Vagina (tissue), 2 donors: ENCODE data around the gene TMPRSS7. TPM values are rescaled to one million over a fixed set of nuclear protein-coding genes. Genes with fewer than 3 reads are reported as not detected.

Experiments used
- DNase-seq, 2 donors: peaks; one replicate each; pipeline ENCODE4 v3.0.0-alpha.2; 2017; ENCODE audit errors: extremely low spot score in 2 of 2
- H3K27ac ChIP-seq: fragments of 200-600 bp; sonication (generic); one replicate; pipeline ENCODE4 v1.5.1; 2019
- H3K27me3 ChIP-seq: fragments of 200-600 bp; sonication (generic); one replicate; pipeline ENCODE4 v1.5.1; 2019
- H3K36me3 ChIP-seq, 2 donors: fragments of 200-600 bp; sonication (generic); one replicate each; pipeline ENCODE4 v1.5.1; 2017 to 2019
- H3K4me1 ChIP-seq: fragments of 200-600 bp; sonication (generic); one replicate; pipeline ENCODE4 v1.5.1; 2019
- H3K4me3 ChIP-seq, 2 donors: fragments of 200-600 bp; sonication (generic); 1 replicate in 1 of 2; 2 replicates in 1 of 2; pipeline ENCODE4 v1.5.1; 2016 to 2019
- H3K9me3 ChIP-seq: fragments of 200-600 bp; sonication (generic); one replicate; pipeline ENCODE4 v1.5.1; 2019
- CTCF ChIP-seq, 3 experiments: fragments of 450-650 bp in 2 of 3; fragments of 200-600 bp in 1 of 3; sonication (generic) in 1 of 3; IDR thresholded peaks; one replicate each; pipeline ENCODE4 v1.5.1; 2017 to 2019; ENCODE audit warnings: antibody characterized with exemption in 3 of 3, mild to moderate bottlenecking in 2 of 3, moderate library complexity in 2 of 3
- POLR2A ChIP-seq, 2 donors: fragments of 450-650 bp; IDR thresholded peaks; one replicate each; pipeline ENCODE4 v1.6.1; 2017; ENCODE audit warnings: antibody characterized with exemption in 2 of 2, mild to moderate bottlenecking in 2 of 2, moderate library complexity in 2 of 2
- POLR2AphosphoS5 ChIP-seq, 2 donors: sonication (generic); formaldehyde crosslinking; IDR thresholded peaks; one replicate each; pipeline ENCODE4 v1.9.0; 2017; ENCODE audit warnings: antibody characterized with exemption in 2 of 2, mild to moderate bottlenecking in 2 of 2, low read depth in 1 of 2; ENCODE audit not compliant: insufficient read depth in 1 of 2
- intact Hi-C: fragments of 100-400 bp; cut with DNase I; formaldehyde crosslinking; loops from one replicate; pipeline ENCODE4 v1.15.1; 2023
- total RNA-seq: library from RNA; depleted of rRNA; stranded (reverse); fragments of >200 nt; gene quantifications from one replicate; pipeline ENCODE4 v1.2.3, GENCODE V29; 2016

Gene TMPRSS7
- total RNA-seq, 1 donor from 2014 or later: not detected

DNA sequence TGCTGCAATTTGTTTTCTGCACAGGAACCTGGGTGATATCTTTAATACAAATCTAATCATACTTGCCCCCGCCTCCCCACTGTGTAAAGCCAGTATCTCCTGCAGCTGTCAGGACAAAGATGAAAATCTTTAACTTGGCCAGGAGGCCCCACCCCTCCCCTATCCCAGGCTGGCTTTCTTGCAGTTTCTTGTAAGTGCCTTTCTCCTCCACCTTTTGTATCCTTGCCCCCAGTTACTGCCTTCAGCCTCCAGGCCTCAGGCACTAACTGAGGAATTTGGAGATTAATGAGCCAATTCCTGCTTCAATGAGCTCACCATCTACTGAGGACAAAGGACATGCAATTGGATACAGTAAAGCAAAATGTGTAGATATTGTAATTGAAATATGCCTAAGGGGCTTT, 92.0 kb downstream of the TMPRSS7 start:
- Histone ChIP-seq H3K4me1 (no peaks in the 10 kb centered on the region), H3K27me3 (no peaks in the 10 kb centered on the region), H3K36me3 (no peaks in the 10 kb centered on the region), H3K9me3 (no peaks in the 10 kb centered on the region), H3K27ac (no peak overlapping the region), H3K4me3 (no peak overlapping the region)
- TF ChIP-seq POLR2AphosphoS5 (IDR thresholded peaks at IDR 0.05; ENCODE audit: insufficient read depth in 1 of 2, low read depth in 1 of 2): no peak
- no peak for TF ChIP-seq CTCF (IDR thresholded peaks at IDR 0.05)
- TF ChIP-seq POLR2A (IDR thresholded peaks at IDR 0.05): no peak
- DNase-seq: no peak
- intact Hi-C loops: no loop called here

DNA sequence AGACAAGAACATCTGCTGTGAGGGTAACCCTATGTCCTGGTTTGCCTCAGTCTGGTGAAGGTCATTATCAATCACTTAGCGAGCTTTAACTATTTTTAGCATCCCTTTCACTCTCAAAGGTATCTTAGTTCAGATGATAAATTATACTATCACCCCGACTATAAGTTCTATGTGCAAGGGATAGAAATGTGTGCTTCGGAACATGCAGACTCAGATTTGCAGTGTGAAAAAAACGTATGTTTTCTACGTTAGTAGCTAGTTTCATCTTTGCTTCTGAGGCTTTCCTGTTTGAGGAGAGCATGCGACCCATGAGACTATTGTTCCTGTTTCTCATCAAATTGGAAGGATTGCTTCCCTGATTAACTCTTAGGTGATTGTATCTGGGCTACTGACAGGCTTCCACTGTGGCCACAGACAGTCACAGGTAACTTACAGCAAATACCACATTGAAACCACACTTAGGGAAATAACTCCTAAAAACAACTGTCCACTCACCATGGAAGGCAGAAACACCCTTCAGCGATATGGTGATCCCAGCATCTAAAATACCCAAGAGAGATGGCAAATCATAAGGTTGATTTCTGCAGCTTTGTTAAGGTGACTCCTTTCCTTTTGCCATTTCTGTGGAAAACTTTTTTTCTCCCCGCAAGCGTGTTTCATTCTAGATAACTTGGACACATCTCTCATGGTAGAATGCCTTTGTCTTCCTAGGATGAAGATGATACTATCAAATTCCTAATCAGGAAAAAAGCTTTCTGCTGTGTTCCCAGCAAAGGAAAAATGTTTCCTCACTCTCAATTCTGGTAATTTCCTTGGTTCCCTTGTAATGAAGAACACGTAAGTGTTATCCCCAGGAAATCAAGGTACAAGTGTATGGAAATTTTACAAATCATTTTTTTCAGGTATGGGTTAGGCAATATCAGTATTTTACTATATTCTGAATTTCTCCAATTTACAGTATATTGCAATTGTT, 93.3 kb downstream of the TMPRSS7 start:
- H3K27me3 ChIP-seq: no peaks in the 10 kb centered on the region
- H3K4me1 ChIP-seq: no peaks in the 10 kb centered on the region
- TF ChIP-seq POLR2AphosphoS5 (IDR thresholded peaks at IDR 0.05; ENCODE audit: insufficient read depth in 1 of 2, low read depth in 1 of 2) (no peak), CTCF (IDR thresholded peaks at IDR 0.05) (no peak), POLR2A (IDR thresholded peaks at IDR 0.05) (no peak)
- no peaks in the 10 kb centered on the region for H3K36me3 ChIP-seq
- H3K27ac ChIP-seq: no peak overlapping the region
- no peak overlapping the region for H3K4me3 ChIP-seq
- intact Hi-C loops: no loop called here
- H3K9me3 ChIP-seq: no peaks in the 10 kb centered on the region
- no peak for DNase-seq

DNA sequence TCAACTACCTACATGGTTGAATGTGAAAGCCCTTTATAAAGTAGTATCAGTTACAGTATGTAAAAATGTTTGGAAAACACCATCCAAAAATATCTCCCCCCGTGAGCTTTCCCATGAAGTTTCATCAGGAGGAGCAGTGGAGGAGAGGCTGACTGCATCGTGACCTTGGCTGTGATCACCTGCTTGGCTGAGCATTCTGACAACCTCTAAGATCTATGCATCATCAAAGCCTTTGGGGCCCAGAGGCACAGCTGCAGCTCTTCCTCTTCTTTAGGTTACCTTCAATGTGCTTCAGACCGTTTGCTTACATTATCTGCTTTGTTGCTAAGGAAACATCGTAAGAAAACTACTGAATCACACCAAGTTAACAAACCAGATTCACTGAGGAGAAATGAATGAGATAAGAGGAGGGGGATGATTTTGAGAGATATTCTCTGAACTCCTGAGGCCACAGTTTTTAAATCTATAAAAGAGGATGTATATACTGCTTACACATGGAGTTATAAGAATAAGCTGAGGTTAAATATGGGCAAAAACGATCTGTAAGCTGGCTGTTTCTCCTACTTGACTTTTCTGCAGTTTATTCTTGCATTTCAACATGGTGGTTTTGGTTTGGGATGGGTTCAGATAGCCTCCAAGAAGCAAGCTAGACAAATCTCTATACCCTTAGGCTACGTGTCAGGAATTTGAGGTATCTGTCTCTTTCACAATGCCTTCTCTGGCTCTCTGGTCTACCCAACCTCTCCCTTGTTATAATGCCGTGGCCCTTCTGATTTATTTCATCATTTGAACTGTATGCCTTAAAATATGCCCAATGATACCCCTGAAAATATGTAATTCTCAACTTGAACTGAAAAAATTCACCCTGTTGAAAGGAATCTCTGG, 94.5 kb downstream of the TMPRSS7 start:
- H3K9me3 ChIP-seq: no peaks in the 10 kb centered on the region

DNA sequence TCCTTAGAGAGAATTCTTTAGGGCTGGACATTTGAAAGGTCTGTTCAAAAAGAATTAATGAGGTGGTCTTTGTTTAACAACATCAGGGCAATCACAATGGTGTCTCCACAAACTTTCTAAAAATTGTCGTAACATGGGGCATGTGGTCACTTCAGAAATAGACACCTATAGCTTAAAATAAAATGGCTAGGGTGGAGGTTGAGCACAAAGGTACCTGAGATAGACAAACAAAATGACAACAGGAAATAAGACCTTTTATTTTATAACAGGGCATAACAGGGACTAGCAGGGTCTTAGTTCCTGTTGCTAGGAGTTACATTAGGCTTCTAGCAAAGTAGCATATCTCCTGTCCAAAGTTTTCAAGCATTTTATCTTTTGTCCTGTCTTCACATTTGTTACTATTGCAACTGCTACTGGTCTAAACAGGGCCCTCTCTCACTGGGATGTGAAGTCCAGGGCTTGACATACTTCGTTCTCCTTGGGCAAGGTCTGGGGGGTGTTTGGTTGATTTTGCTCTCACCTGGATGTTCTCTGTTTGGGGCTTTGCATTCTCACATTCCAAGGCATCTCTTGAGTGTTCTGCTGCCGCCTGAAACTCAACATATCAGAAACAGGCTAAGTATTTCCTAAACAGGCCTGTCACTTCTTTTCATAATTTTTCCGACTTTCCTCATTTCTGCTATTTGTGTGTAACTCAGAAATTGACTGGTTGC, 95.5 kb downstream of the TMPRSS7 start:
- Histone ChIP-seq H3K9me3 (no peaks in the 10 kb centered on the region), H3K36me3 (no peaks in the 10 kb centered on the region), H3K4me3 (no peak overlapping the region), H3K4me1 (no peaks in the 10 kb centered on the region), H3K27me3 (no peaks in the 10 kb centered on the region), H3K27ac (no peak overlapping the region)
- intact Hi-C loops: no loop called here
- DNase-seq: no peak
- TF ChIP-seq POLR2A (IDR thresholded peaks at IDR 0.05) (no peak), POLR2AphosphoS5 (IDR thresholded peaks at IDR 0.05; ENCODE audit: insufficient read depth in 1 of 2, low read depth in 1 of 2) (no peak), CTCF (IDR thresholded peaks at IDR 0.05) (no peak)

More for the DNA sequence above, 94.5 kb downstream of the TMPRSS7 start:
- H3K36me3 ChIP-seq: no peaks in the 10 kb centered on the region
- H3K27me3 ChIP-seq: no peaks in the 10 kb centered on the region
- no peak overlapping the region for H3K4me3 ChIP-seq
- no peak for DNase-seq
- intact Hi-C loops: no loop called here
- TF ChIP-seq POLR2A (IDR thresholded peaks at IDR 0.05): no peak
- no peaks in the 10 kb centered on the region for H3K4me1 ChIP-seq
- no peak overlapping the region for H3K27ac ChIP-seq

DNA sequence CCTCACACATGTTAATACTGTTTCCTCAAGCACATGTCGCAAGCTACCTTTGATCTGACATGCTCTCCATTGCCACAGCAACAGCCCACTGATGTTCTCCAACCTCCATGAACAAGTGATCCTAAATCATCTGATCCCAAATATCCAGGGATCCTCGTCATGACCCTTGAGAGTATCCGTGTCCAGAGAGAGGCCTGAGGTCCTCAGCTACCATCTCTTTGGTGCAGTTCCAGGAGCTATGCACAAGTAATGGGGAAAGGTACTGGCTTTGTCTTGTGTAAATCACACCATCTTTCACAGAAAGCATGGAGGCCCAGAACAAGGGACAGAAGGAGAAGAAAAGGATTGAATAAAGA, 96.1 kb downstream of the TMPRSS7 start:
- no peak for TF ChIP-seq CTCF (IDR thresholded peaks at IDR 0.05)
- no peak for TF ChIP-seq POLR2AphosphoS5 (IDR thresholded peaks at IDR 0.05; ENCODE audit: insufficient read depth in 1 of 2, low read depth in 1 of 2)
- no peak for TF ChIP-seq POLR2A (IDR thresholded peaks at IDR 0.05)
- Histone ChIP-seq H3K9me3 (no peaks in the 10 kb centered on the region), H3K27me3 (no peaks in the 10 kb centered on the region), H3K4me3 (no peak overlapping the region), H3K27ac (no peak overlapping the region), H3K36me3 (no peaks in the 10 kb centered on the region), H3K4me1 (no peaks in the 10 kb centered on the region)
- DNase-seq: no peak
- intact Hi-C loops: no loop called here
